Gastroesophageal sphincter (tissue), 4 donors: Measurements from ENCODE around the gene HVCN1. TPM values are rescaled to one million over a fixed set of nuclear protein-coding genes. Genes with fewer than 3 reads are reported as not detected.

Experiments used
- ATAC-seq: fragments of 150-250 bp; one replicate; pipeline ENCODE4 v1.9.1; 2016; ENCODE audit warnings: mild to moderate bottlenecking, moderate library complexity
- H3K27ac ChIP-seq, 4 donors: fragments of 200-600 bp; sonication (generic) in 3 of 4; 1 replicate in 3 of 4; 2 replicates in 1 of 4; pipeline ENCODE4 v1.5.1; 2016 to 2019
- H3K27me3 ChIP-seq: fragments of 200-600 bp; sonication (generic); one replicate; pipeline ENCODE4 v1.5.1; 2019
- H3K36me3 ChIP-seq, 2 donors: fragments of 200-600 bp; sonication (generic); one replicate each; pipeline ENCODE4 v1.5.1; 2019; ENCODE audit warnings: control low read depth in 1 of 2
- H3K4me1 ChIP-seq, 3 donors: fragments of 200-600 bp; sonication (generic); 1 replicate in 2 of 3; 2 replicates in 1 of 3; pipeline ENCODE4 v1.5.1; 2016 to 2019; ENCODE audit warnings: control low read depth in 2 of 3
- H3K4me3 ChIP-seq, 2 donors: fragments of 200-600 bp; sonication (generic); one replicate each; pipeline ENCODE4 v1.5.1; 2019; ENCODE audit warnings: mild to moderate bottlenecking in 1 of 2, moderate library complexity in 1 of 2
- H3K9me3 ChIP-seq, 3 donors: fragments of 200-600 bp; sonication (generic); one replicate each; pipeline ENCODE4 v1.5.1; 2017 to 2019; ENCODE audit warnings: control low read depth in 2 of 3
- EP300 ChIP-seq: sonication (generic); formaldehyde crosslinking; IDR thresholded peaks from one replicate; pipeline ENCODE4 v1.6.1; 2017; ENCODE audit warnings: antibody characterized with exemption, mild to moderate bottlenecking
- POLR2A ChIP-seq, 2 donors: fragments of 450-650 bp; IDR thresholded peaks; one replicate each; pipeline ENCODE4 v1.6.1; 2017; ENCODE audit warnings: antibody characterized with exemption in 2 of 2, mild to moderate bottlenecking in 2 of 2, moderate library complexity in 1 of 2
- POLR2AphosphoS5 ChIP-seq: sonication (generic); formaldehyde crosslinking; IDR thresholded peaks from one replicate; pipeline ENCODE4 v1.6.1; 2017; ENCODE audit warnings: antibody characterized with exemption
- whole genome bisulfite sequencing, 2 donors: methylation state at CpG; one replicate each; pipeline ENCODE4 v1.1.5; 2018; ENCODE audit warnings: low coverage in 1 of 2; 5-methylcytosine and 5-hydroxymethylcytosine counted together
- total RNA-seq, 4 donors: library from RNA; depleted of rRNA; stranded (reverse); fragments of >200 nt; gene quantifications; one replicate each; pipeline ENCODE4 v1.1.0, GENCODE V29; 2016
- TF ChIP-seq, protein P1 (sequence below), 4 experiments: fragments of 200-600 bp in 2 of 4; fragments of 450-650 bp in 2 of 4; sonication (generic) in 1 of 4; IDR thresholded peaks; one replicate each; pipeline ENCODE4 v1.5.1; 2017 to 2019; ENCODE audit warnings: antibody characterized with exemption in 4 of 4, mild to moderate bottlenecking in 2 of 4, moderate library complexity in 2 of 4

Gene HVCN1
- total RNA-seq, 4 donors from 2014 or later: 1.4 to 12.0 (median 8.1) TPM

DNA sequence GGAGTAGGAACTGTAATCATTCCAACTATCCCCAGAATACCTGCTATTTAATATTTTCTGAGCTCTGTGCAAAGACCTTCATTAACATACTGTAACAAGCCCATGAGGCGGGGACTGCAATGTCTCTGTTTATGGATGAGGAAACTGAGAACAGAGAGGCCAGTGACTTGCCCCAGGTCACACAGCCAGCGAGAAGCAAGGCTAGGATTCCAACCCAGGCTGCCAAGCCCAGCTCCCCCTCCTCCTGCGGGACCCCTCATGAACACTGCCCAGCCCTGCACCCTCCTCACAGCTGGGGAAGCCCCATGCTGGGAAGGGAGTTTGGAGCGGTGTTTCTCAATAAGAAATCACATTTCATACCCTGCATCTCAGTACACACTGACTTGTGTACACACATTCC lies 10.9 kb downstream of the HVCN1 start:
- Histone ChIP-seq H3K9me3 (peaks cover 0 to 9% (median 0%) of the 10 kb centered on the region in 3 donors), H3K4me1 (no peaks in the 10 kb centered on the region), H3K36me3 (peaks cover 0 to 18% of the 10 kb centered on the region in 2 donors), H3K27ac (peak overlapping the region in 2 of 4 donors; percentile 24 to 31), H3K4me3 (no peak overlapping the region), H3K27me3 (no peaks in the 10 kb centered on the region)
- TF ChIP-seq EP300 (no peak), POLR2AphosphoS5 (no peak), POLR2A (IDR thresholded peaks at IDR 0.05) (no peak)
- TF ChIP-seq, protein P1, sequence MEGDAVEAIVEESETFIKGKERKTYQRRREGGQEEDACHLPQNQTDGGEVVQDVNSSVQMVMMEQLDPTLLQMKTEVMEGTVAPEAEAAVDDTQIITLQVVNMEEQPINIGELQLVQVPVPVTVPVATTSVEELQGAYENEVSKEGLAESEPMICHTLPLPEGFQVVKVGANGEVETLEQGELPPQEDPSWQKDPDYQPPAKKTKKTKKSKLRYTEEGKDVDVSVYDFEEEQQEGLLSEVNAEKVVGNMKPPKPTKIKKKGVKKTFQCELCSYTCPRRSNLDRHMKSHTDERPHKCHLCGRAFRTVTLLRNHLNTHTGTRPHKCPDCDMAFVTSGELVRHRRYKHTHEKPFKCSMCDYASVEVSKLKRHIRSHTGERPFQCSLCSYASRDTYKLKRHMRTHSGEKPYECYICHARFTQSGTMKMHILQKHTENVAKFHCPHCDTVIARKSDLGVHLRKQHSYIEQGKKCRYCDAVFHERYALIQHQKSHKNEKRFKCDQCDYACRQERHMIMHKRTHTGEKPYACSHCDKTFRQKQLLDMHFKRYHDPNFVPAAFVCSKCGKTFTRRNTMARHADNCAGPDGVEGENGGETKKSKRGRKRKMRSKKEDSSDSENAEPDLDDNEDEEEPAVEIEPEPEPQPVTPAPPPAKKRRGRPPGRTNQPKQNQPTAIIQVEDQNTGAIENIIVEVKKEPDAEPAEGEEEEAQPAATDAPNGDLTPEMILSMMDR (IDR thresholded peaks at IDR 0.05): no peak
- no peak for ATAC-seq
- WGBS, 2 donors: 91 to 100% methylated on average over 1 of the region's 4 CpGs

DNA sequence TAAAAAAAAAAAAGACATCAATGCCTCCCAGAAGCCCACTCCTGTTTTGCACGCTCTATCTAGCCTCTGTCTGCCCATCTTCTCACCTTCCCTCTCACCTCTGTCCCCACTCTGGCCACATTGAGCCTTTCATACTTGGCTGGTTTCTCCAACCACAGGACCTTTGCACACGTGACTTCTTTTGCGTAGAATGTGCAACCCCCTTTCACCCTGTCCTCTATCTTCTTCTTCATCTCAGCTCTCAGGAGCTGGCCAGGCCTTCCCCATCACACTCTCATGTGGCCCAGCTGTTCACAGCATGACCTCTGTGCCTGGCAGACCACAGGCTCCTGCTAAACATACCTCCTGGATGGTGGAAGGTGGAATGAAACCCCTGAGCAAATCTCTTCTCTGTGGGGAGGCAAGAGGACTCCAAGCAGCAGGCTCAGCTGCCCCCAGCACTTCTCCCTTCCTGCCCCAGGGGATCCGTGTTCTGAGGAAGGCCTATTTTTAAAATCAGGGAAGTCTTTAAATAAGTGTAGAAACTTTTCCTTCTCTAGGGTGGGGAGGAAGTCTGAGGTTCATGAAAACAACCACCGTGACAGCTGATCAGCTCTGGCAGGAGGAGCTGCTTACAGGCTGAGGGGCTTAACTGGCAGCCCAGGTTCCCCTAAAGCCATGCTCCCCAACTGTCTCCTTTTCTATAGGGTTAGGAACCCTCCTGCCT lies 11.6 kb downstream of the HVCN1 start:
- Histone ChIP-seq H3K36me3 (peaks cover 0 to 14% of the 10 kb centered on the region in 2 donors), H3K4me3 (no peak overlapping the region), H3K4me1 (no peaks in the 10 kb centered on the region), H3K27me3 (no peaks in the 10 kb centered on the region), H3K9me3 (peaks cover 0 to 9% (median 0%) of the 10 kb centered on the region in 3 donors), H3K27ac (peak overlapping the region in 2 of 4 donors; percentile 24 to 31)
- ATAC-seq: peak; percentile 13
- TF ChIP-seq POLR2A (IDR thresholded peaks at IDR 0.05) (no peak), POLR2AphosphoS5 (no peak), EP300 (no peak)
- TF ChIP-seq, protein P1 (IDR thresholded peaks at IDR 0.05): no peak
- 64 to 100% methylated on average over 1 to 4 of the region's 5 CpGs for WGBS, 2 donors

DNA sequence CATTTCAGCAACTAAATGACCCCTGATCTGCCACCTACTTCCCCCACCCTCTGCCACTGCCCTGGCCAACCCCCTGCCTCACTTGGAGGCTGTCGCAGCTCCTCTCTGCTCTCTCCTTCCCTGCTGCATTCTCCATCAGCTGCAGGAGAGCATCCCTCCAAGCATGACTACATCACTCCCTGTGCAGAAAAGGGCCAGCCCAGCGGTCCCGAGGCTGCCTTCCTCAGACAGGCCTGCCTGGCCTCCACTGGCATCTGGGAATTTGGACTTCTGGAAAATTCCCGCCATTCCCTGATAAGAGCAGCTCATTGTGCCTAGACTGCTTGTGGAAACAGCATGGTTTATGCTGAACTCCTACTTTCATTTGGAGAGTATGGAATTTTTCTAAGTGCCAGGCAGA lies 12.7 kb downstream of the HVCN1 start:
- H3K4me3 ChIP-seq: no peak overlapping the region
- no peak for ATAC-seq
- H3K4me1 ChIP-seq: no peaks in the 10 kb centered on the region
- H3K36me3 ChIP-seq: peaks cover 0 to 10% of the 10 kb centered on the region in 2 donors
- 73% methylated on average over 2 of the region's 4 CpGs; no CpG with 5 or more reads in 1 of the 2 donors for WGBS, 2 donors
- no peaks in the 10 kb centered on the region for H3K27me3 ChIP-seq
- H3K27ac ChIP-seq: no peak overlapping the region
- TF ChIP-seq POLR2AphosphoS5 (no peak), EP300 (no peak), POLR2A (IDR thresholded peaks at IDR 0.05) (no peak)
- TF ChIP-seq, protein P1 (IDR thresholded peaks at IDR 0.05): no peak
- H3K9me3 ChIP-seq: peaks cover 0 to 9% (median 0%) of the 10 kb centered on the region in 3 donors

DNA sequence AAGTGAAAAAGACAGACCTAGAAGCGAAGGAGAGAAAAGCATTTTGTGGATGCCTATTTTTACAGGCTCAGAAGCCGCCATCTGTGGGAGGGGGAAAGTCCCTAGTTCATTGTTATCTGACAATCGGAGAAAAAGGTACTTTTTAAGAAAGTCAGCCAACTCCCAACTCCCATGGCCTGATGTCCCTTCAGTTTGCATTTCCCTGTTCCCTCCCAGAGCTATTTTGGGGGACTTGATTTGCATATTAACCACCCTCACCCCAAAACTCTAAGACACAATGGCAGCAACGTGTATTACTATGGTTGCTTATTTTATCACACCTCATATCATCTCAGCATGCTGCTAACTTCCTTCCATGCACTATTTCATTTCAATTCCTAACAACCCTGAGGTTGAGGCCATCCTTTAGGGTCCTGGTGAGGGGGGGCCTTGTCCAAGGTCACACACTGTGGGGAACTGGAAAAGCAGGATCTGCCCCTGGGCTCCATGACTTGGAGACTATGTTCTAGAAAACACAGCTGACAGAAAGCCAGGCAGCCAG lies 18.7 kb downstream of the HVCN1 start:
- Histone ChIP-seq H3K4me3 (no peak overlapping the region), H3K4me1 (no peaks in the 10 kb centered on the region), H3K36me3 (peaks cover 0 to 27% of the 10 kb centered on the region in 2 donors), H3K27ac (no peak overlapping the region), H3K27me3 (no peaks in the 10 kb centered on the region), H3K9me3 (peaks cover 0 to 29% (median 0%) of the 10 kb centered on the region in 3 donors)
- no peak for ATAC-seq
- TF ChIP-seq POLR2A (IDR thresholded peaks at IDR 0.05) (no peak), EP300 (no peak), POLR2AphosphoS5 (no peak)
- TF ChIP-seq, protein P1 (IDR thresholded peaks at IDR 0.05): no peak
- 50 to 58% methylated on average over 3 to 4 of the region's 4 CpGs for WGBS, 2 donors

DNA sequence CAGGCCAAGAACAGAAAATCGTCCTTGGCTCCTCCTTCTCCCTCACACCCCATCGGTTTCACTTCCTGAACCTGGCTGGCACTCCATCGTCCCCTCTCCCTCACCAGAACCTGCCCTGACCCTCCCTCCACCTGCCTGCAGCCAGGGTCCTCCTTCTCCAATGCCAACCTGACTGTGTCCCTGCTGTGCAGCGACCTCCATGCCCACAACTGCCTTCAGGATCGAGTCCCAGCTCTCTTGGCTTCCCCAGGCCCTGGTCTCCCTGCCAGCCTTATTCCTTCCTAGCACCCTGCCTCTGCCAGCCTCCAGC lies 19.8 kb downstream of the HVCN1 start:
- H3K4me1 ChIP-seq: no peaks in the 10 kb centered on the region
- H3K27ac ChIP-seq: no peak overlapping the region
- no peaks in the 10 kb centered on the region for H3K27me3 ChIP-seq
- H3K4me3 ChIP-seq: no peak overlapping the region
- peaks cover 0 to 29% (median 0%) of the 10 kb centered on the region in 3 donors for H3K9me3 ChIP-seq
- TF ChIP-seq, protein P1 (IDR thresholded peaks at IDR 0.05): no peak
- TF ChIP-seq EP300 (no peak), POLR2AphosphoS5 (no peak), POLR2A (IDR thresholded peaks at IDR 0.05) (no peak)
- WGBS, 2 donors: 64 to 68% methylated on average over 4 to 5 of the region's 5 CpGs
- ATAC-seq: no peak
- peaks cover 0 to 28% of the 10 kb centered on the region in 2 donors for H3K36me3 ChIP-seq
